NCI-H1105 (cell line): ENCODE results near the gene CNNM4.

ENCODE experiments used
- DNase-seq: peaks from one replicate; lab custom pipeline; 2025; lab: John Stamatoyannopoulos, UW

The CNNM4 gene

DNA sequence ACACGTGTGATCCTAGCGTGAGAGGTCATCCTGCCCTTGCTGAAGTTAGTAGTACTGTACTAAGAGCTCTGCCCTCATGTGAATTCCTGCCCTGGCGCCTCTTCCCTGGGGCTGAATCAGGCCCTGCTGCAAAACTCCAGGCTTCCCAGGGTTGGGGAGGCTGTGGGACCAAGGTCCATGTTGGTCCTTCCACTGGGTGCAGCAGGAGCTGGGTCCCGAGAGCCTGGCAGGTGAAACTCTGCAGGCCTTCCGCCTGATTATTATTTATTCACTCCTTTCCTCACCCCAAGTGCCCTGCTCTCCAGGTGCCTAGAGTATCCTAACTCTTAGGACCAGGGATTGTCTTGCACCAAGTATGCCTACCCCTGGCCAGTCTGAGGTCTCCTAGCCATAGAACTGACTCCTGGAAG, 50.1 kb downstream of the CNNM4 start:
- DNase-seq: no peak

DNA sequence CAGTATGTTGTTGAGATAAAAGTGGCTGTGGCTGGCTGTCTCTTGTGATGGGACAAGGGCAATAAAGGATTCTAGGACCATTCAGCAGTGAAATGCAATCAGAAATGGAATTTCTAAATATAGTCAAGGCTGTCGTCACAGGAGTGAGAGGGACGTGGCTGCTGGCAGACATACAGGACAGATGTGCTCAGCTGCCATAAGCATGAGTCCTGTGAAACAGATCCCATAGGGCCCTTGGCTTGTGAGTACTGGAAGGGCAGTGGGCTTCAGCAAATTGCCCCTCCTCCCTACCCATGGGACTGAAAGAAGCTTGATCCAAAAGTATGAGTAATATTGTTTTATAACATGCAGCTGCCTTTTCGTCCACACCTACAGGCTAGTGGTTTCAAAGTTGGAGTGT, 51.2 kb downstream of the CNNM4 start:
- no peak for DNase-seq

DNA sequence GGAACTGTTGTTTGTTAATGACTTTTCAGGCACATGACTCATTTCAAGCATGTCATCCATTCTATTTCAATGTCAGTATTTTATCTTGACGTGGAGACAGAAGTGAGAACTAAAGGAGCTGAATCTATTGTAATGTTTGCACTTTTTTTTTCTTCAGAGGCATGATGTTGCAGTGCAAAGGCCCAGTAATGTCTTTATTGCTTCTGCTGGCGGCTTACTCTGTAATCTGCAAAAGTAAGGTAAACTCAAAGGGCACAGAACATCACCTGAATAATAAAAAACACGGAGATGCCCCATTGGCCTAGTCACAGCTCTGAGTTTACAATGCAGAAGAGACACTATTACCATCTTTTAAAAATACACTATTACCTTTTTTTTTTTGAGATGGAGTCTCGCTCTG, 53.0 kb downstream of the CNNM4 start:
- DNase-seq: no peak

DNA sequence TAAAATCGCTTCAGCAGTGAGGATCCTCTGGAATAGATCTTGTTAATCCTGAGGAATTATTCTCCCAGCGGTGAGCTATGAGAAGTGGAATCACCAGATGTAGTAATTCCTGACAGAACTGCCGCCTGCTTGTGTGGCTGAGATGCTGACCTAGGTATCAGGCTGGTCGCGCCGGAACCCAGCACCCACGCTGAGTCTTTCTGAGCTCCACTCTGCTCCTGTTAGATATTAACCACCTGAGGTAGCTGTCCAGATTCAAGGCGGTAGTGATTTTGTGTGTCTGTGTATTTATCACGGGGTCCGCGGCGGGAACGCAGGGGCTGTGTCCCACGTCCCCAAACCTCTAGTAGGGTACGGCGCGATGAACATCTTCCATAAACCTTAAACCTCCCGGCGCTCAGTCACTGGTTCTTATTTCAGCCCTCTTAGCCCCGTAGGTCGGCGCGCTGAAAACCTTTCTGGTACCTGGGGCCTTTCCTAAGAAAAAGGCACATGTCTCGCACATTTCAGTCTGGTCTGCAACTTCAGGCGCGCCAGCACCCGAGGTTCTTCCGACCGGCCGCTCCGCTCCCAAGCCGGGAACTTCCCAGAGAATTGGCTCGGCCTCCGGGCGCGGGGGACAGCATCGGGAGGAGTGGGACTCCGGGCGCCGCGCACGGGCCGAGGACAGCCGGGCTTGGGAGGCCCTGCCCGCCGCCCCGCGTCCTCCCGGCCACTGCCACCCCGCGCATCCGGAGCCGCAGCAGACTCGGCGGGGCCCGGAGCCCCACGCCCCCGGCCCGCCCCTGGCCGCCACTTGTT, 54.8 kb downstream of the CNNM4 start:
- no peak for DNase-seq

DNA sequence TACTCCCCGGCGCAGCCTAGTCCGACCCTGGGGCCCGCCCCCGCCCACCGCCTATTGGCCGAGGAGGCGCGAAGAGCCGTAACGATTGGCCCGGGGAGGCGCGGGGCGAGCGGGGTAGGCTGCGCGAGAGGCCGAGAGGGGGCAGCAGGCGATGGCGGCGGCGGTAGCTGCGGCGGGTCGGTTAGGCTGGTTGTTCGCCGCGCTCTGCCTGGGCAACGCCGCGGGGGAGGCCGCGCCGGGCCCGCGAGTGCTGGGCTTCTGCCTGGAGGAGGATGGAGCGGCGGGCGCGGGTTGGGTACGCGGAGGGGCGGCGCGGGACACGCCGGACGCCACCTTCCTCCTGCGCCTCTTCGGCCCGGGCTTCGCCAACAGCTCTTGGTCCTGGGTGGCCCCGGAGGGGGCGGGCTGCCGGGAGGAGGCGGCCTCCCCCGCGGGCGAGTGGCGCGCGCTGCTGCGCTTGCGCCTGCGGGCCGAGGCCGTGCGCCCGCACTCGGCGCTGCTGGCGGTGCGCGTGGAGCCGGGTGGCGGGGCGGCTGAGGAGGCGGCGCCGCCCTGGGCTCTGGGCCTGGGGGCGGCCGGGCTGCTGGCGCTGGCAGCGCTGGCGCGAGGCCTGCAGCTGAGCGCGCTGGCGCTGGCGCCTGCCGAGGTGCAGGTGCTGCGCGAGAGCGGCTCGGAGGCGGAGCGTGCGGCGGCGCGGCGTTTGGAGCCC, 55.6 kb downstream of the CNNM4 start, which contains the start of gene CNNM3:
Gene CNNM3, plus strand, starts transcription at position 142 of the 709 bp plus-strand sequence. Its CDS starts 10 bp downstream, at position 152.
- DNase-seq: peak; percentile 91

DNA sequence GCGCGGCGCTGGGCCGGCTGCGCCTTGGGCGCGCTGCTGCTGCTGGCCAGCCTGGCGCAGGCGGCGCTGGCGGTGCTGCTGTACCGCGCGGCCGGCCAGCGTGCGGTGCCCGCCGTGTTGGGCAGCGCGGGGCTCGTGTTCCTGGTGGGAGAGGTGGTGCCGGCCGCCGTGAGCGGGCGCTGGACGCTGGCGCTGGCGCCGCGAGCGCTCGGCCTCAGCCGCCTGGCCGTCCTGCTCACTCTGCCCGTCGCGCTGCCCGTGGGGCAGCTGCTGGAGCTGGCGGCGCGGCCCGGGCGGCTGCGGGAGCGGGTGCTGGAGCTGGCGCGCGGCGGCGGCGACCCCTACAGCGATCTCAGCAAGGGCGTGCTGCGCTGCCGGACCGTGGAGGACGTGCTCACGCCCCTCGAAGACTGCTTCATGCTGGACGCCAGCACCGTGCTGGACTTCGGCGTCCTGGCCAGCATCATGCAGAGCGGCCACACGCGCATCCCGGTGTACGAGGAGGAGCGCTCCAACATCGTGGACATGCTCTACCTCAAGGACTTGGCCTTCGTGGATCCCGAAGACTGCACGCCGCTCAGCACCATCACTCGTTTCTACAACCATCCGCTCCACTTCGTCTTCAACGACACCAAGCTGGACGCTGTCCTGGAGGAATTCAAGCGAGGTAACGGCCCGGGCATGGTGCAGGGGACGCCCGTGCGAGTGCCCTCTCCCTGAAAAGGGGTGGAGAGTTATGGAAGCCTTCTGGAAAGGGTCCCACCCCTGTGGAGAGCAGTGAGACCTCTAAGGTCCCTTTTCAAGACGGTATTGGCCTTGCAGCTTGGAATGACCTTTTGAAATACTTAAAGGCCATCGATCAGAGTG, 56.4 kb downstream of the CNNM4 start:
- DNase-seq: no peak

DNA sequence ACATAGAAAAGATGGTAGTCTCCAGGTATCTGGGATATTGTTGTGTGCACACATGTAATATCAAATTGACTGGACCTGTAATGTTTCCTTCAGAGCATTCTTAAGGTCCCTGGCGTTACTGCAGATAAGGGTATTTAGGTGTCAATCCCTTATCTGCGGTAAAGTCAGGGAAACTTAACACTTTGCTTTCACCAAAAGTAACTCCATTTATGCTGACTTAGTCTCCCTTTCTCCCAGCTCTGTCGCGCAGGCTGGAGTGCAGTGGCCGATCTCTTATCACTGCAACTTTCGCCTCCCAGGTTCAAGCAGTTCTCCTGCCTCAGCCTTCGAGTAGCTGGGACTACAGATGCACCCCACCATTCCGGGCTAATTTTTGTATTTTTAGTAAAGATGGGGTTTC, 57.2 kb downstream of the CNNM4 start:
- DNase-seq: no peak

DNA sequence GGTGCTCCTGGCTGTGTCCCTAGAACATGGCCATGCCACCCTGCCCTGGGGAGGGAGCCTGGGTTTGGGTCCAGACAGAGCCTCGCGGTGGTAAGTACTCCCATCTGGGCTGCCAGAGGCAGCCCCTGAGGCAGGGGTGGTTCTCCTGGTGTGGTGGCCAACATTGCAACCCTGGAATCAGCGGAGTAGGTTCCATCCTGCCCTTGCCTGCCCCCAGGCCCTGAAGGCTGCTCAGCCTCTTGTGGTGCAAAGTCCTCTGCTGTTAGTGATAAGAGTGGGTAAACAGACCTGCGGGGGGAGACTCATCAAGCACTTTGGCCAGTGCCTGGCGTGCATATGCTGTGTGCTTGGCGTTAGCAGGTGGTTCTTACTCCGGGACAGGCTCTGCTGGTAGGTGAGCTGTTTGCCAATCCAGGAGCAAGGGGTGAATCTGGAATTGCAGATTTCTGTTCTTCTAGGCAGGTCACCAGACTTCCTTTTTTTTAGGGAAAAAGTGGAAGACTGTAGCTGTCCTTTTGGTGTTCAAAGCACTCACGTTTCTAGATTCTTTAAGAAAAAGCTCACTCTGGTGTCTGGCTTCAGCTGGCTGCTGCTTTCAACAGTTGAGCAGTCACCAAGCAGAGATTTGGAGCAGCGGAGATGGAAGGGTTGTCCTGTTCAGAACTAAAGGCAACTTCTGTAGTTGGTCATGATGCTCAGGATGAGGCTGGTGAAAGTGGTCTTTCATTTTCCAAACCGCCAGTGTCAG, 58.6 kb downstream of the CNNM4 start:
- no peak for DNase-seq

DNA sequence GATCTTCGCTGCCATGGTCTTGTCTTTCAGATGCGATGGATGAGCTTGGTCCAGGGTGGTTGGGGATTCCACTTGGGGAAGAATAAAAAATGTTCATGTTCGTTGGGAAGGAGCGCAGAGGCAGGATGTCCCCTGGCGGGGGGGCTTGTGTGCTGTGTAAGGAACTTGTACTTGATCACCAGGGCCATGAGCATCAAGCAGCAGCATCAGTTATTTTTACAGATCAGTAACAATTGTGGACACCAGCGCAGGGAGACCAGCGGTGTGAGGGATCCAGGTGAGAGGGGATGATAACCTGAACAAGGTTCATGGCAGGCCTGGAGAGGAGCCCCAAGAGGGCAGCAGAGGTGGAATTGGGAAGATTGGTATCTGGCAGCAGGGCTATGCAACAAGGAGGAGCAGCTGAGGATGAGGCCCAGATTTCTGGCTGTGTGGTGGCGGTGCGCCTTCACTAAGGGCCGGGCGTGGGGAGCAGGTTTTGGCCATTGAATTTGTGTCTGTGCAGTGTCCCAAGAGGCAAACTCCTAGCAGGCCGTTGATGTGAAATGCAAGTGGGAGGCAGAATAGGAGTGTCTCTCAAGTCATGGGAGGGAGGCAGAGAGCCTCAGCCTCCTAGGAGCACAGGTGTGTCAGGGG, 59.3 kb downstream of the CNNM4 start:
- DNase-seq: no peak

DNA sequence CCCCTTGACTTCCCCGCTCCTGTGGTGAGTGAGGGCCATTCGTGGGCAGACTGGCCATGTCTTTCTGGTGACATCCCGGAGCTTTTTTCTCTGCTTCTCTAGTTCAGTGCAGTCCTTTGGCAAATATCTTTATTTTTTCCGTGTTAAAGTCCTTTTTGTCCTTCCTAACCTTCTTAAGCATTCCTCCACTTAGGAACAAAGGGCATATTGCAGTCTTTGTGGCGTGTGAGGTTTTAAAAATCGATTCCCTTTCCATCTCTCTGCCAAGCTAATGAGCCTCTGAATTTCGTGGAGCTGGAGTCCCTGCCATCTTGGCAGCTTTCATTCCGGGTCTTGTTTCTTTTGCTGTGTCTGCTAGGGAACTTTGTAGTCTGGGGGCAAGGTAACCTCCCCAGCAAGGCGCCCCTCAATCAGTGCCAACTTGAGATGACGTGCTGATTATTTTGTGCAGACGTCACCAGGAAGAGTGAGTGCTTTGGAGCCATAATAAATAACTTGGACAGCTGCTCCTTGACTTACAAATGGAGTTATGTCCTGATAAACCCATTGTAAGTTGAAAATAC, 60.5 kb downstream of the CNNM4 start:
- DNase-seq: no peak

DNA sequence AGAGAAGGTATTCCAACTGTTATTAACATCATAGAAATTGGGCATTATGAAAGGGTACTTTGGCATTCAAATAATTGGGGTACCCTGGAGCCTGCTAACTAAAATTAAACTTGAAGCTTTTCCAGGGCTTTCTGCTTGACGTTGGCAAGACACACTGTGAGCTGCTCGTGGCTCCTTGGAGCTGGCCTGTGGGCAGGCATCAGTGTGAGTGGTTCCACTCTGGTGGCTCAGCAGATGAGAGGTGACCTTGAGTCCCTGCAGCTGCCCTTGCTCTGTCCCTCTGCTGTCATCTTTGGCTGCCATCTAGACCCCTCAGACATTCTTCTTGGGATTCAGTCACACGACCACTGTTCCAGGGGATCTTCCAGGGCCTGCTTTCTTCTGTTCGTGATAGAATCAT, 62.1 kb downstream of the CNNM4 start:
- DNase-seq: no peak

DNA sequence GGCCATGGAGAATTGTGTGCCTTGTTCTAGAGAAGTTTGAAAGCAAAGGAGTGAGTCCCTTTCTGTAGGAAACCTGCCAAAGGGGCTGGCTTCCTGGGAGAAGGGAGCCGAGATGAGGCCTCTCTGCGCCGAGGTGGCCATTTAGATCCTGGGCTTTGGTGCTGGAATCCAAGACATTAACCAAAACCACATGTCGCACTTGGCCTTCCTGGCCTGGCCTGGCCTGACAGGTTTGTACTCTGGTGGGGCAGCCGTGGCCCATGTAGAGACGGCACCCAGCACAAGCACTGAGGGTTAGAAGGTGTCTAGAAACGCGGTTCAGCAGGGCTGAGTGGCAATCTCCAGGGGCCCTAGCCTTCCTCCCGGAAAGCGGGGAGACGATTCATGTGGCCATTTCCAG, 62.5 kb downstream of the CNNM4 start:
- DNase-seq: no peak

DNA sequence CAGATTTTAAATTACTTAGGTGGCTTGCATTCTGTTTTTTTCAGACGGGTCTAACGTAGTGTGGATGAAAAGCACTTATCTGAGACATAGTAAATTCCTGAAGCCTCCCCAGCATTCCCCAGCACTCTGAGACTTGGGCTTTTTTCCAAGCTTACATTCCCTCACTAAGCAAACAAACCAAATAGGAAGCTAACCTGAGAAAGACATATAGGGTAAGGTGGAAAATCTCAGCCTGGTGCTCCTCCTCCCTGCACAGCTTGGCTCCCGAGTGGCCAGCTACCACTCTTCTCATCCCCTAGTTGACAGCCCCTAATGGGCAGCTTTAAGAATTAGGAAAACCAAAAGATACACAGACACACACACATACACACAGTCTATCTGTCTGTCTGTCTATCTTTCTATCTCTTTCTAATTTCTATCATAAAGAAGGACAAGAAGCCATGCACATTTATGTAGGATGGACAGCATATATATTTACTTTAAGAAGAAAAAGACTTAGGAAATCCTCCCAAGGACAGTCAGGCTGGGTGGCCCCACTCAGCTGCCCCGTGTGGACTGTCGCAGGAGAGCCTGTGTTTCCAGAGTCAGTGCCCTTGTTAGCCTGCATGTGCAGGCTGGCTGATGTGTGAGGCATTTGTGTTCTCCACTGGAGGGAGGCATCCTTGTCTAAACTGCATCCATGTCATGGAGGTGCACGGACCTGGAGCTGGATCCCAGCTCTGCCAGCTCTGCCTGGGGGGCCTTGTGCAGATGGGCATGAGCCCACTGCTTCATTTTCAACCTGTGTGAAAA, 63.6 kb downstream of the CNNM4 start:
- DNase-seq: no peak

DNA sequence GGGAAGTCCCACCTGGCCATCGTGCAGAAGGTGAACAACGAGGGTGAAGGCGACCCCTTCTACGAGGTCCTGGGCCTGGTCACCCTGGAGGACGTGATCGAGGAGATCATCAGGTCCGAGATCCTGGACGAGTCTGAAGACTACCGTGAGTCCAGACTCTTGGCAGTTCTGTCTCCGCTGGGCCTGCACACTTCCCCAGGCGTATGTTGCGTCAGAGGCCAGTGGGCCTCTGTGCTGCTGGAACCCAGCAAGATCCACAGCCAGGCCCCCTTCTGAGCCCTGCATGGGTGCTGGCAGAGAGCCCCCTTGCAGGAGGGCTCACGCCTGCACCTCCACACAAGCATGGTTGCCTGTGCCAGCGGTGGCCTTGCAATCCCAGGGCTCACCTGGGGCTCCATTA, 64.4 kb downstream of the CNNM4 start:
- DNase-seq: no peak

DNA sequence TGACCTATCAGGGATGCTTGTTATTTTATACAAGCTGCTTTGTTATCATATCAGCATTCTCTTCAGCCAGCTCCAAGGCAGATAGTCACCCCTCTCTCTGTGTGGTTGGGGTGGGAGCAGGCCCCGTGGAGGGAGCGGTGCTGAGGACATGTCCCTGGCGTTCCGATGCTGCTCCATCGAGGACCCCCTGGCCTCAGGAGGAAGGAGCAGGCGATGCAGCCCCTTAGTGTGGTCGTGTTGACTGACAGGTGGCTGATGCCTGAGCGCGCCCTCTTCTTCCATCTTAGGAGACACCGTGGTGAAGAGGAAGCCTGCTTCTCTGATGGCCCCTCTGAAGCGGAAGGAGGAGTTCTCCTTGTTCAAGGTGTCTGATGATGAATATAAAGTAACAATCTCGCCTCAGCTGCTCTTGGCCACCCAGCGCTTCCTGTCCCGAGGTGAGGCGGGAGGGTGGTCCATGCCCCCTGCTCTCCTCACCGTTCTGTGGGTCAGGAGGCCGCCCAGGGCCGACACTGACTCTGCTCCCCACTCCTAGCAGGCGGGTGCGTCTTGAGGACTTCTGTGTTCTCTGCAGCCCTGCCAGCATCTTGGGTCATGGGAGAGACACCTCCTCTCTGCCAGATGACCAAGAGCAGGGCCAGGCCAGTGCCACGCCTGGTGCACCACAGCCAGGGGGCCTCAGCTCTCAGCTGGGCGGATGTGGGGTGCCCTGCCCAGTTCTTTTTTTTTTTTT, 66.0 kb downstream of the CNNM4 start:
- DNase-seq: no peak

DNA sequence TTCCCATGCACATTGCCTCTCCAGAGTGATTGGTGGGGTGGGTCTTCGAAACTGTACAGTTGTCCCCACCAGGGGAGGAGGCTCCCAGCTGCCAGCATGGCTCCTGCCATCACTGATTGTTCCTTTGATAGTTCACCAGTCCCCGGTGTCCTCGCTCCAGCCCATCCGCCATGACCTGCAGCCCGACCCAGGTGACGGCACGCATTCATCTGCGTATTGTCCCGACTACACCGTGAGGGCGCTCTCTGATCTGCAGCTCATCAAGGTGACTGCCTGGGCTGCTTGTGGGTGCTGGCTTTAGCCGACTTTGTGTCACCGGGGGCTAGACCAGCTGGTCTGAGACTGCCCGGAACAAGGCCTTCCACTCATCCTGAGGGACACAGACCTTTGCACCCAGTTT, 67.7 kb downstream of the CNNM4 start:
- no peak for DNase-seq

DNA sequence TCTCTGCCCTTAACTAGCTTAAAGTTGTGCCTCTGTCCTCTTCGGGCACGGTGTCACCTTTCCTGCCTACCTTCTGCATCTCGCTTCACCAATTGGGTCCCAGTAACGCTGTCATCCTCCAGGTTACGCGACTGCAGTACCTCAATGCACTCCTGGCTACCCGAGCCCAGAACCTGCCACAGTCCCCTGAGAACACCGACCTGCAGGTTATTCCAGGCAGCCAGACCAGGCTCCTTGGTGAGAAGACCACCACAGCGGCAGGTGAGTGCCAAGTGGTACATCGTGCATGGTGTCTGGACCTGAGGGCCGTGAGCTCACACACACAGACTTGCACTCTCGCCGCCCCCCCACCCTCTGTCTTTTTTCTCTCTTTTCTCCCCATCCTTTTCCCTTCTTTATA, 68.2 kb downstream of the CNNM4 start:
- no peak for DNase-seq

DNA sequence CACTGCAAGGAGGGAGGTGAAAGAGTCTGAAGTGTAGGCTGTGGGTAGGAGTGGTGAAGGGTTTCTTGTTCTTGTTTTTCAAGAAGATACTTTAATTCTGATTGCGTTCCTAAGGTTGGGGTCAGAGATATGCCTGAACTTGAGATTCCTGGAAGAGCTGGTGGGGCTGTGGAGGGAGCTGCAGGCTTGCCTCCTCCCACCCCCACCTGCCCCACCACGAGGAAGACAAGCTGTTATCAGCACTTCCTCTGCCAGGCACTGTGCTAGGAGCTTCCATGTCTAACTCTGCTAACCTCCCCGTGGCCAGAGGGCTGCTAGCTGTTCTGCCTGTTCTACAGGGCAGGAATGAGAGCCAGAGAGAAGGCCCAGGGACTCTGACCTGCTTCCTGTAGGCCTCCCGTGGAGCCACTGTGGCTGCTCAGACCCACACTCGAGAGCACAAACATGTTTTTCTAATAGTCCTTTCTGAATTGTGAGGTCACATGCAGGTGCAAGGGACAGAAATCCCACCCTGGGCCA, 69.4 kb downstream of the CNNM4 start:
- DNase-seq: no peak

DNA sequence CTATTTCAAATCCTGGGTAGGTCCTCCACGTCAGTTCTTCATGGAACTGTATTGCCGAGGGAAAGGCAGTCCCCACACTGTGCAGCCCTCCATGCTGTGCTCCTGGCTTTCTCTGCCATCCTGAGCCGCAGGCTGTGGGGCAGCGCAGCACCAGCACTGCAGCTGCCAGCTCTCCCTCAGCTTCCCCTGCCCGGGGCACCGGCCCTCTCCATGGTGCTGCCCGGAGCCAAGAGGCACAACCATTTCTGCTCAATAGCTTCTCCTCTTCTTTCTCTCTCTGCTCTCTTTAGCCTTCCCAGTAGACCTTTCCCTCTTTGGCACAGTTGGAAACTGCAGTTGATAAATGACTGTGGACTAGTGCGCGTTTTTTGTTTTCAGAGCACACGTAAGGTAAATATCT, 71.0 kb downstream of the CNNM4 start:
- DNase-seq: no peak
